B cell (primary cell): ENCODE data around the gene ISLR. TPM values are rescaled to one million over a fixed set of nuclear protein-coding genes. Genes with fewer than 3 reads are reported as not detected.

Source experiments
- ATAC-seq: fragments of 200-7000 bp; cut with Tn5 transposase; one replicate; pipeline ENCODE4 v1.10.0; 2021; ENCODE audit warnings: low read depth, mild to moderate bottlenecking, moderate number of reproducible peaks, moderate library complexity
- CTCF ChIA-PET: fragments of 350-600 bp; sonication (Branson Sonifier 250); formaldehyde crosslinking; loops from one replicate; lab custom pipeline; 2021; ENCODE audit warnings: antibody characterized with exemption, inconsistent platforms; lab: Charles Lee
- POLR2A ChIA-PET: fragments of 350-600 bp; sonication (Branson Sonifier 250); formaldehyde crosslinking; loops from one replicate; lab custom pipeline; 2021; ENCODE audit warnings: antibody characterized with exemption; lab: Charles Lee
- DNase-seq: peaks from one replicate; pipeline ENCODE4 v3.0.0; 2013
- H2AFZ ChIP-seq: 2 replicates; pipeline ENCODE4 v1.6.1; 2012; ENCODE audit warnings: mild to moderate bottlenecking, low read depth, low read length; ENCODE audit not compliant: insufficient read depth, poor library complexity, severe bottlenecking
- H3K27ac ChIP-seq, 2 donors: 1 replicate in 1 of 2; 2 replicates in 1 of 2; pipeline ENCODE4 v1.5.1; 2012 to 2013; ENCODE audit warnings: low read length in 2 of 2, mild to moderate bottlenecking in 2 of 2, moderate library complexity in 1 of 2
- H3K27me3 ChIP-seq, 4 experiments: fragments of 200-600 bp in 1 of 4; sonication (generic) in 1 of 4; replicated peaks in 1 of 4; 1 replicate in 2 of 4; 2 replicates in 2 of 4; pipeline versions ENCODE4 v1.6.1 to v1.7.0; 2013 to 2016; ENCODE audit warnings: low read length in 3 of 4, mild to moderate bottlenecking in 2 of 4, mixed read lengths in 1 of 4, moderate library complexity in 1 of 4; ENCODE audit not compliant: insufficient read depth in 4 of 4, control insufficient read depth in 3 of 4; ENCODE audit errors: control extremely low read depth in 1 of 4
- H3K36me3 ChIP-seq, 2 experiments: replicated peaks in 1 of 2; 1 replicate in 1 of 2; 2 replicates in 1 of 2; pipeline versions ENCODE4 v1.6.1 to v1.7.1; 2013; ENCODE audit warnings: low read length in 1 of 2; ENCODE audit not compliant: insufficient read depth in 2 of 2, control insufficient read depth in 1 of 2; ENCODE audit errors: control extremely low read depth in 1 of 2, extremely low read depth in 1 of 2
- H3K4me1 ChIP-seq, 2 donors: fragments of 200-600 bp in 1 of 2; sonication (generic) in 1 of 2; 1 replicate in 1 of 2; 2 replicates in 1 of 2; pipeline versions ENCODE4 v1.5.1 to v1.6.1; 2013 to 2017; ENCODE audit warnings: low read length in 2 of 2; ENCODE audit not compliant: control insufficient read depth in 2 of 2, insufficient read depth in 2 of 2
- H3K4me2 ChIP-seq: replicated peaks from 2 replicates; pipeline ENCODE3; 2012; ENCODE audit warnings: mild to moderate bottlenecking, low read depth, low read length; ENCODE audit not compliant: poor library complexity, severe bottlenecking
- H3K4me3 ChIP-seq, 5 experiments: fragments of 200-600 bp in 1 of 5; sonication (generic) in 1 of 5; 1 replicate in 3 of 5; 2 replicates in 2 of 5; pipeline versions ENCODE4 v1.5.1 to v1.7.0; 2011 to 2016; ENCODE audit warnings: low read length in 4 of 5, mild to moderate bottlenecking in 4 of 5, low read depth in 2 of 5, control low read depth in 1 of 5, moderate library complexity in 1 of 5; ENCODE audit not compliant: insufficient read depth in 1 of 5; ENCODE audit errors: control extremely low read depth in 1 of 5, extremely low read depth in 1 of 5
- H3K79me2 ChIP-seq: fragments of 200-600 bp; sonication (generic); one replicate; pipeline ENCODE4 v1.6.0; 2016; ENCODE audit warnings: low read length; ENCODE audit not compliant: control insufficient read depth, insufficient read depth
- H3K9ac ChIP-seq: fragments of 200-600 bp; sonication (generic); 2 replicates; pipeline ENCODE4 v1.6.1; 2017; ENCODE audit warnings: mild to moderate bottlenecking, low read length, moderate library complexity
- H3K9me3 ChIP-seq, 3 donors: one replicate each; pipeline versions ENCODE4 v1.6.1 to v1.7.1; 2013; ENCODE audit warnings: low read length in 2 of 3; ENCODE audit not compliant: control insufficient read depth in 2 of 3, insufficient read depth in 1 of 3; ENCODE audit errors: control extremely low read depth in 1 of 3
- H4K20me1 ChIP-seq: 2 replicates; pipeline ENCODE4 v1.6.0; 2012; ENCODE audit warnings: mild to moderate bottlenecking, low read length; ENCODE audit not compliant: insufficient read depth, control insufficient read depth, poor library complexity, severe bottlenecking
- H3K27ac Mint-ChIP-seq: one replicate; pipeline ENCODE4 v1.8.0; 2021; ENCODE audit warnings: mixed read lengths
- H3K27me3 Mint-ChIP-seq: one replicate; pipeline ENCODE4 v1.8.0; 2021; ENCODE audit warnings: mixed read lengths
- H3K4me1 Mint-ChIP-seq: one replicate; pipeline ENCODE4 v1.8.0; 2021; ENCODE audit warnings: mixed read lengths
- H3K4me3 Mint-ChIP-seq: one replicate; pipeline ENCODE4 v1.8.0; 2021; ENCODE audit warnings: mixed read lengths
- H3K9me3 Mint-ChIP-seq: one replicate; pipeline ENCODE4 v1.8.0; 2022; ENCODE audit warnings: mixed read lengths; ENCODE audit not compliant: insufficient read depth
- CTCF ChIP-seq: fragments of 200-600 bp; IDR thresholded peaks from one replicate; pipeline ENCODE4 v1.8.0; 2022; ENCODE audit warnings: antibody characterized with exemption, mild to moderate bottlenecking
- EZH2 ChIP-seq: IDR thresholded peaks from 2 replicates; pipeline ENCODE4 v1.6.1; 2012; ENCODE audit warnings: borderline replicate concordance, low read depth, mild to moderate bottlenecking, moderate library complexity, low read length; ENCODE audit not compliant: insufficient read depth, poor library complexity, severe bottlenecking
- WGBS: methylation state at CpG from one replicate; pipeline ENCODE4 v1.1.5; 2013; ENCODE audit warnings: missing lambda C conversion rate; ENCODE audit not compliant: insufficient coverage; 5-methylcytosine and 5-hydroxymethylcytosine counted together
- intact Hi-C: fragments of 100-400 bp; cut with micrococcal nuclease; formaldehyde crosslinking; loops from one replicate; pipeline ENCODE4 v1.10.0; 2022
- polyA plus RNA-seq: library from polyadenylated mRNA; depleted of rRNA; stranded (reverse); fragments of >200 nt; gene quantifications from 2 replicates; pipeline ENCODE4 v1.2.3, GENCODE V29; 2012
- total RNA-seq, 2 donors: library from RNA; stranded (reverse); fragments of 120-200 nt in 1 of 2; gene quantifications; 1 replicate in 1 of 2; 2 replicates in 1 of 2; pipeline versions ENCODE4 v1.2.3 to v1.2.4, GENCODE V29; 2013 to 2022

The ISLR gene
- total and polyA plus RNA-seq, 2 donors (not counting 1 experiment from before 2014, with no cell fraction given), result not detected

GRCh38 chr15:74131628-74132413 lies 41.7 kb upstream of the ISLR start:
- no peak overlapping the region for H3K9ac ChIP-seq
- 22% methylated on average over 17 of the region's 20 CpGs for WGBS
- H3K4me2 ChIP-seq, result no peak overlapping the region
- H4K20me1 ChIP-seq, result no peaks in the 10 kb centered on the region
- Mint-ChIP-seq H3K9me3 (no peaks in the 10 kb centered on the region), H3K4me3 (peak overlapping the region; percentile 42), H3K4me1 (peaks cover 61% of the 10 kb centered on the region), H3K27ac (peak overlapping the region; percentile 73), H3K27me3 (peaks cover 71% of the 10 kb centered on the region)
- H3K27me3 ChIP-seq, result peaks cover 0 to 97% (median 63%) of the 10 kb centered on the region in 4 experiments
- H2AFZ ChIP-seq, result no peak overlapping the region
- H3K4me1 ChIP-seq, result peaks cover 77 to 78% of the 10 kb centered on the region in 2 donors
- ChIA-PET CTCF (interaction anchor here (1.2 kb wide), 1 partner anchor 188 kb away, joined by 3 read pairs; no protein-coding TSS in a partner anchor), POLR2A (no interaction called here)
- ATAC-seq (no peak), DNase-seq (peak; percentile 47)
- TF ChIP-seq CTCF (no peak), EZH2 (no peak)
- H3K9me3 ChIP-seq, result peaks cover 0 to 82% (median 12%) of the 10 kb centered on the region in 3 donors
- H3K27ac ChIP-seq, result no peak overlapping the region
- intact Hi-C loops, result no loop called here
- no peaks in the 10 kb centered on the region for H3K79me2 ChIP-seq
- no peaks in the 10 kb centered on the region for H3K36me3 ChIP-seq
- no peak overlapping the region for H3K4me3 ChIP-seq
